ENCODE measurements around the gene CHCHD5. TPM values are rescaled to one million over a fixed set of nuclear protein-coding genes. Genes with fewer than 3 reads are reported as not detected.
A peak's percentile ranks its signal among the peaks of the same experiment; 100 is the strongest.

CHCHD5 gene
- total and polyA plus RNA-seq, 10 of the 15 experiments (the other 5 are each of a cell fraction or from before 2014, with no cell fraction given): 16.4 to 118 (median 45.2) TPM

DNA sequence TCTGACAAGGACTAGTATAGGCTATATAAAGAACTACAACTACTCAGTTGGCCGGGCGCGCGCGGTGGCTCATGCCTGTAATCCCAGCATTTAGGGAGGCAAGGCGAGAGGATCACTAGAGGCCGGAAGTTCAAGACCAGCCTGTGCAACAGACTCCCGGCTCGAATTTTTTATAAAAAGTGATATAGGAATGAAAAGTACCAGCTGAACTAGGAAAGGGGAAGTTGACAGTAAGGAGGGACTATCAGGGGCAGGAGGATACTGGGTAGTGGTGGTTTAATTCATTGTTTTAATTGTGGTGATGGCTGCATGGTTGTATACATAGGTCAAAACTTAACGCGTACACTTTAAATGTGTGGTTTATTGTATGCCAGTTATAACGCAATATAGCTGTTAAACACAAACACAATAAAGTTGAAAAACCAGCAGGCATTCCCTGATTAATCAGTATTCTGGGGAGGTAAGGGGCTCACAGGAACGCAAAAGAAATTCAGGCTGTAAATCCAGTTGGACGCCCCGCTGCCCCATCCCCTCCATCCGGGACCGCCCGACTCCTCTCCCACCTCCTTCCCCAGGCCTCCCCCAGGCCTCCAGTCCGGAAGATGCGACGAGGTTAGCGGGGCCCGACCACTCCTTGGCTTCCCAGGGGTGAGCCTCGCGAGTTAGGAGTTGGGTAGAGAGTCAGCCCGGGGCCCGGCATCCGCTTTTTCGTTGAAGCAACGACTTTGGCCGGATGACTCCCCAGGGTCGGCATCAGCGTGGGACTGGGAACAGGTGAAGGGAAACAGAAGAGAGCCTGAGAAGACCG, 42.9 kb upstream of the CHCHD5 start (continued):
- TF ChIP-seq, protein P1, sequence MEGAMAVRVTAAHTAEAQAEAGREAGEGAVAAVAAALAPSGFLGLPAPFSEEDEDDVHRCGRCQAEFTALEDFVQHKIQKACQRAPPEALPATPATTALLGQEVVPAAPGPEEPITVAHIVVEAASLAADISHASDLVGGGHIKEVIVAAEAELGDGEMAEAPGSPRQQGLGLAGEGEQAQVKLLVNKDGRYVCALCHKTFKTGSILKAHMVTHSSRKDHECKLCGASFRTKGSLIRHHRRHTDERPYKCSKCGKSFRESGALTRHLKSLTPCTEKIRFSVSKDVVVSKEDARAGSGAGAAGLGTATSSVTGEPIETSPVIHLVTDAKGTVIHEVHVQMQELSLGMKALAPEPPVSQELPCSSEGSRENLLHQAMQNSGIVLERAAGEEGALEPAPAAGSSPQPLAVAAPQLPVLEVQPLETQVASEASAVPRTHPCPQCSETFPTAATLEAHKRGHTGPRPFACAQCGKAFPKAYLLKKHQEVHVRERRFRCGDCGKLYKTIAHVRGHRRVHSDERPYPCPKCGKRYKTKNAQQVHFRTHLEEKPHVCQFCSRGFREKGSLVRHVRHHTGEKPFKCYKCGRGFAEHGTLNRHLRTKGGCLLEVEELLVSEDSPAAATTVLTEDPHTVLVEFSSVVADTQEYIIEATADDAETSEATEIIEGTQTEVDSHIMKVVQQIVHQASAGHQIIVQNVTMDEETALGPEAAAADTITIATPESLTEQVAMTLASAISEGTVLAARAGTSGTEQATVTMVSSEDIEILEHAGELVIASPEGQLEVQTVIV (IDR thresholded peaks at IDR 0.05; ENCODE audit: borderline replicate concordance, partially characterized antibody): peak; percentile 85
- peak; percentile 26; the same call in 1 of the 2 replicates for TF ChIP-seq SPI1 (IDR thresholded peaks at IDR 0.05; ENCODE audit: borderline replicate concordance, insufficient read depth, low read depth, low read length)
- TF ChIP-seq, protein P2, sequence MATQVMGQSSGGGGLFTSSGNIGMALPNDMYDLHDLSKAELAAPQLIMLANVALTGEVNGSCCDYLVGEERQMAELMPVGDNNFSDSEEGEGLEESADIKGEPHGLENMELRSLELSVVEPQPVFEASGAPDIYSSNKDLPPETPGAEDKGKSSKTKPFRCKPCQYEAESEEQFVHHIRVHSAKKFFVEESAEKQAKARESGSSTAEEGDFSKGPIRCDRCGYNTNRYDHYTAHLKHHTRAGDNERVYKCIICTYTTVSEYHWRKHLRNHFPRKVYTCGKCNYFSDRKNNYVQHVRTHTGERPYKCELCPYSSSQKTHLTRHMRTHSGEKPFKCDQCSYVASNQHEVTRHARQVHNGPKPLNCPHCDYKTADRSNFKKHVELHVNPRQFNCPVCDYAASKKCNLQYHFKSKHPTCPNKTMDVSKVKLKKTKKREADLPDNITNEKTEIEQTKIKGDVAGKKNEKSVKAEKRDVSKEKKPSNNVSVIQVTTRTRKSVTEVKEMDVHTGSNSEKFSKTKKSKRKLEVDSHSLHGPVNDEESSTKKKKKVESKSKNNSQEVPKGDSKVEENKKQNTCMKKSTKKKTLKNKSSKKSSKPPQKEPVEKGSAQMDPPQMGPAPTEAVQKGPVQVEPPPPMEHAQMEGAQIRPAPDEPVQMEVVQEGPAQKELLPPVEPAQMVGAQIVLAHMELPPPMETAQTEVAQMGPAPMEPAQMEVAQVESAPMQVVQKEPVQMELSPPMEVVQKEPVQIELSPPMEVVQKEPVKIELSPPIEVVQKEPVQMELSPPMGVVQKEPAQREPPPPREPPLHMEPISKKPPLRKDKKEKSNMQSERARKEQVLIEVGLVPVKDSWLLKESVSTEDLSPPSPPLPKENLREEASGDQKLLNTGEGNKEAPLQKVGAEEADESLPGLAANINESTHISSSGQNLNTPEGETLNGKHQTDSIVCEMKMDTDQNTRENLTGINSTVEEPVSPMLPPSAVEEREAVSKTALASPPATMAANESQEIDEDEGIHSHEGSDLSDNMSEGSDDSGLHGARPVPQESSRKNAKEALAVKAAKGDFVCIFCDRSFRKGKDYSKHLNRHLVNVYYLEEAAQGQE (IDR thresholded peaks at IDR 0.05; ENCODE audit: low read depth, low read length): no peak
- TF ChIP-seq, protein P3, sequence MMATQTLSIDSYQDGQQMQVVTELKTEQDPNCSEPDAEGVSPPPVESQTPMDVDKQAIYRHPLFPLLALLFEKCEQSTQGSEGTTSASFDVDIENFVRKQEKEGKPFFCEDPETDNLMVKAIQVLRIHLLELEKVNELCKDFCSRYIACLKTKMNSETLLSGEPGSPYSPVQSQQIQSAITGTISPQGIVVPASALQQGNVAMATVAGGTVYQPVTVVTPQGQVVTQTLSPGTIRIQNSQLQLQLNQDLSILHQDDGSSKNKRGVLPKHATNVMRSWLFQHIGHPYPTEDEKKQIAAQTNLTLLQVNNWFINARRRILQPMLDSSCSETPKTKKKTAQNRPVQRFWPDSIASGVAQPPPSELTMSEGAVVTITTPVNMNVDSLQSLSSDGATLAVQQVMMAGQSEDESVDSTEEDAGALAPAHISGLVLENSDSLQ (IDR thresholded peaks at IDR 0.05): no peak
- TF ChIP-seq PAX5 (IDR thresholded peaks at IDR 0.05; ENCODE audit: borderline replicate concordance, low read depth, low read length): no peak
- no peak for TF ChIP-seq JUNB (IDR thresholded peaks at IDR 0.05)
- TF ChIP-seq NR2C2 (IDR thresholded peaks at IDR 0.05; ENCODE audit: borderline replicate concordance, control insufficient read depth, insufficient read length, low read depth): no peak
- no peak for TF ChIP-seq TCF3 (IDR thresholded peaks at IDR 0.05; ENCODE audit: borderline replicate concordance, insufficient read depth, low read depth, low read length)
- TF ChIP-seq ZSCAN29 (IDR thresholded peaks at IDR 0.05): no peak
- TF ChIP-seq, protein P4, sequence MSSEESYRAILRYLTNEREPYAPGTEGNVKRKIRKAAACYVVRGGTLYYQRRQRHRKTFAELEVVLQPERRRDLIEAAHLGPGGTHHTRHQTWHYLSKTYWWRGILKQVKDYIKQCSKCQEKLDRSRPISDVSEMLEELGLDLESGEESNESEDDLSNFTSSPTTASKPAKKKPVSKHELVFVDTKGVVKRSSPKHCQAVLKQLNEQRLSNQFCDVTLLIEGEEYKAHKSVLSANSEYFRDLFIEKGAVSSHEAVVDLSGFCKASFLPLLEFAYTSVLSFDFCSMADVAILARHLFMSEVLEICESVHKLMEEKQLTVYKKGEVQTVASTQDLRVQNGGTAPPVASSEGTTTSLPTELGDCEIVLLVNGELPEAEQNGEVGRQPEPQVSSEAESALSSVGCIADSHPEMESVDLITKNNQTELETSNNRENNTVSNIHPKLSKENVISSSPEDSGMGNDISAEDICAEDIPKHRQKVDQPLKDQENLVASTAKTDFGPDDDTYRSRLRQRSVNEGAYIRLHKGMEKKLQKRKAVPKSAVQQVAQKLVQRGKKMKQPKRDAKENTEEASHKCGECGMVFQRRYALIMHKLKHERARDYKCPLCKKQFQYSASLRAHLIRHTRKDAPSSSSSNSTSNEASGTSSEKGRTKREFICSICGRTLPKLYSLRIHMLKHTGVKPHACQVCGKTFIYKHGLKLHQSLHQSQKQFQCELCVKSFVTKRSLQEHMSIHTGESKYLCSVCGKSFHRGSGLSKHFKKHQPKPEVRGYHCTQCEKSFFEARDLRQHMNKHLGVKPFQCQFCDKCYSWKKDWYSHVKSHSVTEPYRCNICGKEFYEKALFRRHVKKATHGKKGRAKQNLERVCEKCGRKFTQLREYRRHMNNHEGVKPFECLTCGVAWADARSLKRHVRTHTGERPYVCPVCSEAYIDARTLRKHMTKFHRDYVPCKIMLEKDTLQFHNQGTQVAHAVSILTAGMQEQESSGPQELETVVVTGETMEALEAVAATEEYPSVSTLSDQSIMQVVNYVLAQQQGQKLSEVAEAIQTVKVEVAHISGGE (CRISPR knock-in tag; IDR thresholded peaks at IDR 0.05): 0 out of 2 replicates have a peak, but pooled peaks have one; percentile 3
- no peak; the same call in 1 of the 2 replicates for TF ChIP-seq EED (IDR thresholded peaks at IDR 0.05; ENCODE audit: low read depth)
- TF ChIP-seq BHLHE40 (IDR thresholded peaks at IDR 0.05; ENCODE audit: borderline replicate concordance in 1 of 2, low read depth in 2 of 2, low read length in 1 of 2): peak; percentile 94 to 96
- TF ChIP-seq, protein P5, sequence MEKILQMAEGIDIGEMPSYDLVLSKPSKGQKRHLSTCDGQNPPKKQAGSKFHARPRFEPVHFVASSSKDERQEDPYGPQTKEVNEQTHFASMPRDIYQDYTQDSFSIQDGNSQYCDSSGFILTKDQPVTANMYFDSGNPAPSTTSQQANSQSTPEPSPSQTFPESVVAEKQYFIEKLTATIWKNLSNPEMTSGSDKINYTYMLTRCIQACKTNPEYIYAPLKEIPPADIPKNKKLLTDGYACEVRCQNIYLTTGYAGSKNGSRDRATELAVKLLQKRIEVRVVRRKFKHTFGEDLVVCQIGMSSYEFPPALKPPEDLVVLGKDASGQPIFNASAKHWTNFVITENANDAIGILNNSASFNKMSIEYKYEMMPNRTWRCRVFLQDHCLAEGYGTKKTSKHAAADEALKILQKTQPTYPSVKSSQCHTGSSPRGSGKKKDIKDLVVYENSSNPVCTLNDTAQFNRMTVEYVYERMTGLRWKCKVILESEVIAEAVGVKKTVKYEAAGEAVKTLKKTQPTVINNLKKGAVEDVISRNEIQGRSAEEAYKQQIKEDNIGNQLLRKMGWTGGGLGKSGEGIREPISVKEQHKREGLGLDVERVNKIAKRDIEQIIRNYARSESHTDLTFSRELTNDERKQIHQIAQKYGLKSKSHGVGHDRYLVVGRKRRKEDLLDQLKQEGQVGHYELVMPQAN (conservative IDR thresholded peaks at IDR 0.05): peak; percentile 42
- TF ChIP-seq KDM1A (IDR thresholded peaks at IDR 0.05; ENCODE audit: borderline replicate concordance): no peak
- peak; percentile 50; the same call in 1 of the 2 replicates for TF ChIP-seq ZNF207 (IDR thresholded peaks at IDR 0.05; ENCODE audit: borderline replicate concordance)
